DMS153 (cell line): ENCODE data around the gene OR8K1.

ENCODE experiments used
- DNase-seq: peaks from one replicate; lab custom pipeline; 2025; lab: John Stamatoyannopoulos, UW

The OR8K1 gene

DNA sequence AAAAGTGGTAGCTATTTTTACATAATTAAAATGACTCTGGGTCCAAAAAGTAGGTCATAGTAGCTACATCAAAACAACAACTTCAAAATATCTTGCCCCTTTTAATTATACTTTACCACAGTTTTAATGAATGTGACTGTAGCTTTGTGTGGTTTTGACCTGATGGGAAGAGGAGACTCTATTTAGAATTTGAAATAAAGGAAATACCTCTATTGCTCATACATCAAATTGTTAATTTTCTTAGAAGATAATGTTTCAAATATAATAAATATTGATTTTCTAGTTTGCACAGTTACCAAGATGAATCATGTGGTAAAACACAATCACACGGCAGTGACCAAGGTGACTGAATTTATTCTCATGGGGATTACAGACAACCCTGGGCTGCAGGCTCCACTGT lies at the start of gene OR8K1:
Gene OR8K1 (plus strand): TSS at position 301 of the 400 bp plus-strand sequence. CDS start 0 bp downstream, at position 301.
- DNase-seq: no peak

DNA sequence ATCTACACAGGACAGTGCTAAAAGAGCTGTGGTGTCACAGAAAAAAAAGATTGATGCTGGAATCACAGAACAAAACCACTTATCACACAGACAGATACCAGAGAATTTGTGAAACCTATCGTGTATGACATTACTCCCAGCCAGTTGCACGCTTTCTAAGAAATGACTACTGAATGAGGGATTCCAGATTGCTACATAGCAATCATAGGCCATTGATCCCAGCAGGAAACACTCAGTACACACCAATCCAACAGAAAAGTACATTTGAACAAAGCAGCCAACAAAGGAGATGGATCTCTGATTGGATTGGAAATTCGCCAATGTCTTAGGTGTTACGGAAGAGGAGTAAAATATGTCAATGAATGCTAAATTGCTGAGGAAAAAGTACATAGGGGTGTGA lies 48.9 kb upstream of the OR8K1 start:
- DNase-seq: no peak

DNA sequence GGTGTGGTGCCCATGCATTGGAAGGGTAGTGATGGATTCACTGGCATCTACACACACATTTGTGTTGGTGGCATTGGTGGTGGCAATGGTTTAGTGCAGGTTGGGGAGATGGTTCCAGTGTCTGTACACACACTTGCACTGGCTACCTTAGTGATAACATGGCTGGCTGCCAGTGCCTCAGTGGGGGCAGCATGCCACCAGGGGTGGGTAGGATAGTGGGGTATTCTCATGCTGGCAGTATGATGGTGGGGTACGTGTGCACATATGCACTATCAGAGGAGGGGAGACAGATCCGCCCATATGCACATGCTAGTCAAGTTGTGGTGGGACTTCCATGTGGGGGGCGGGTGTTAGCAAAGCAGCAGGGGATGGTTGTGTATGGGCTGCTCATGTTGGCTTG lies 38.0 kb upstream of the OR8K1 start:
- no peak for DNase-seq

DNA sequence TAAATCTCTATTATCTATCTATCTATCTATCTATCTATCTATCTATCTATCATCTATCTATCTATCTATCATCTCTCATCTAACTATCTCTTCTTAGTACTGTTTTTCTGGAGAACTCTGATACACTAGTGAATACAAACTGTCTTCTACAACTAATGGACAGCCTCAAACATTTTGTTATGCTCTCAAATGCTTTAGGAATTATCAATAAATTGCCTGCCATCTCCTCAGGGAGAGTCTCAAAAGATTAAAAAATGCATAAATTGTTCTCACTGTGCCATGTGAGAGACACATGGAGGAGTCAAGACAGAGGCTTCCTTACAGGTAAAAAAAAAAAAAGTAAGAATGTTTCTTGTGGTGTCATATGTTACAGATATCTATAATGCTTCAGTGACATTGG lies 31.0 kb upstream of the OR8K1 start, which contains the start of gene OR8K3:
Gene OR8K3 (plus strand): TSS at position 301 of the 400 bp plus-strand sequence. CDS start 3,163 bp downstream, outside the sequence.
- no peak for DNase-seq

DNA sequence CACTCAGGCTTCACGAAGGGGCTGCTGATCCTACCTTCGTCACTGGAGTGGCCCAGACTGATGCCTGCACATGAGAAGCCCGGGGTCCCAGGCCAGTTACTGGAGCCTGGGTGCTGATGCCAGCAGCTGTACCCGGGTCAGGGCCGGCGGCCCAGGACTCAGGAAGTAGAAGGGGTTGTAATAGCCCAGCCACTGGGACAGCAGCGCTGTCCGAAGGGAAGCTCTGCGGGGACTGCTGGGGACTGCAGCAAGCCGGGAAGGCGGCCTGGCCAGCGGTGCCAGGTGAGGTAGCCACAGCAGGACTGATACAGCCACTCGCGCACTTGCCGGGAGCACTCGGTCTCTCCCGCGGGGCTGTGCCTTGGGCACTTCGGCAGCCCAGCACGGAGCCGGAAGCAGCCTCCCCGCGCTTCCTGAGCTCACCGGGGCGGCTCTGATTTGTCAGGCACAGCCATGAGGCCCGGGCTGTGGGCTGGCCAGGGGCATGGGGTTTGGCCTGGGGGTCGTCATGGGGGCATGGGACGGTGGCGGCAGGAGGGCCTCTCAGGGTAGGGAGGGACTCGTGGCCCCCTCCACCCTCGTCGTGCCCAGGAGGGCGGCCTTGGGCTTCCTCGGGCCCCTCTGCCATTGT lies 13.9 kb upstream of the OR8K1 start:
- DNase-seq: no peak

DNA sequence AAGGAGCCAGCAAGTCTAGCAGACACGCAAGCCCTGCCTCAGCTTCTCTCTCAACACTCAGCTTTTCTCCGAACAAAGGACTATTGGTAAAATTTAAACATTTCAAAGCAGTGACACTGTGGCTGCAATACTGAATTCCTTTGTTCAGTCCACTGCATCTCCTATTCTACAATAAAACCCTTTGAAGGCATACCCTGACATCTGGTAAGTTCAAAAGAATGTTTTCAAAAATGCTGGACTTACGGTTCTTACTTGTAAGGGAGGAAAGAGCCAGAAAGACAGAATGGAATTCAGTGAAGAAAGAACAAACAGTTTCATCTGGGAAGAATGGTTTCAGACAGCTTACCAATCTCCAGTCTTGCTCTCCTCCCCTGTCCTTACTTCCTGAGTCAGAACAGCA lies 12.7 kb upstream of the OR8K1 start:
- DNase-seq: no peak

DNA sequence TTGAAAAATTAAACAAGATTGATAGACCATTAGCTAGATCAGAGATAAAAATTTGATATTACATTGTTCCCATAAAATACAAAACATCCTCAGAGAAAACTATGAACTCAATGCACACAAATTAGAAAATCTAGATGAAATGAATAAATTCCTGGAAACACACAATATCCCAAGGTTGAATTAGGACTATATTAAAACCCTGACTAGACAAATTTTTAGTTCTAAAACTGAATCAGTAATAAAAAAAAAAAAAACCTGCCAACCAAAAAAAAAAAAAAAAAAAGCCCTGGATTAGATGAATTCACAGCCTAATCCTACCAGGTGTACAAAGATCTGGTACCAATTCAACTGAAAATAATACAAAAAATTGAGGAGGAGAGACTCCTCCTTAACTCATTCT lies 5.5 kb upstream of the OR8K1 start:
- no peak for DNase-seq

DNA sequence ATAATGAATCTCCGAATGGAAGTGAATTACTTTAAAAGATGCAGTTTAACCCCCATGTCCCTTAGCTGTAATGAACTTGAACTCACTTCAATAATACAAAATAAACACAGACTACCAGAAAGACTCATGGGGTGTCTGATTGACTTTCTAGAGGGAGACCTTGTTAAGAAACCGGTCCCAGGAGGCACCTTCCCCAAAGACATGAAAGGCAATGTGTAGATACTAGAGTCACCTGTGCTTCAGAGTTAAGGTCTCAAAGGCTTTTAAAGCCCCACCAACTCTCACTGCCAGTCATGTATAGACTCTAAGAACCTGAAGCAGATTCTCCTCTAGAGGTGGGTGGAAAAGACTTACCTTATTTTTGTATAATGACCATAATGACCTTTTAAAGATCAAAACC lies 8.2 kb downstream of the OR8K1 start, which contains the start of gene OR8J1:
Gene OR8J1 (plus strand): TSS at position 301 of the 400 bp plus-strand sequence. CDS start 5,956 bp downstream, outside the sequence.
- no peak for DNase-seq

DNA sequence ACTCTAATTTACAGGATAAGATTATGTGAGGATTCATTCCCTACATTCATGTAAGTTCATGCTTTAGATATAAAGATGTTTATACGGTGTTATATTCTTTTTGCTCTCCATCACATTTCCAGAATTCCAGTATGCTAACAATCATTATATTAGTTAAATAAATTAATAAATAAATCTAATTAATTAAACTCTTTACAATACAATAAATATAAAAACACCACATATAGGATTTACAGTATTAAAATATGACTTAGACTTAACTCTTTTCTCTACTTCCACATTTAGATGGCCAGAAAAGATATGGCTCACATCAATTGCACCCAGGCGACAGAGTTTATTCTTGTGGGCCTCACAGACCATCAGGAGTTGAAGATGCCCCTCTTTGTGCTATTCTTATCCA lies 29.5 kb downstream of the OR8K1 start, which contains the start of gene OR8U1:
Gene OR8U1 (plus strand): TSS at position 301 of the 400 bp plus-strand sequence. CDS start 0 bp downstream, at position 301.
- no peak for DNase-seq

DNA sequence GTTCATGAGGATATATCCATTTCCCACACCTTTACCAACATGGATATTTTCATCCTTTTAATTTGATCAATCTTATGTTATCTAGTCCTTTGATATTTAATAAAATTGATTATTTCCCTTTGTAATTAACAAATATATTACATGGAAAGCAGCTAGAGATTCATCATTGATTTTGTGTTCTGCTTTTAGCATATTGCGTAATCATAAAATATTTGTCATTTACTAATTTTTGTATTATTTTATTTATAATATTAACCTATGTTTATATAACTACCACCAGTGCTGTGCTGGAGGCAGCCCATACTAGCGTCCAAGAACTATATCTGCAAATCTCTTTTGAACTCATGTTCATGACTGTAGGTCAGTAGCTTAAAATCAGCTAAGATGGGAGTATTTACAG lies 34.3 kb downstream of the OR8K1 start:
- no peak for DNase-seq

DNA sequence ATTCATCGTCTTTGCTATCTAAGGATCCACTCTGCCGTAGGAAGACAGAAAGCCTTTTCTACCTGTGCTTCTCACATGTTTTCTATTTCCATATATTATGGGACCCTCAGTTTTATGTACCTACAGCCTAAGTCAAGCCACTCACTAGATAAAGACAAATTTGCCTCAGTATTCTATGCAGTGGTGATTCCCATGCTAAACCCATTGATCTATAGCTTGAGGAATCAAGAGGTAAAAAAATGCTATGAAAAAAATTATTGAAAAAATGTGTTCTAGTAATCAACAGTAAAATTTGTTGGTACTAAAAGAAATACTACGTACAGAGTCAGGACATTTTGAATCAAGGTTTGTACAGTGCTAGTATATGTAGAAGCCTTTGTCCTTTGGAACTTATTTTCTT lies 48.5 kb downstream of the OR8K1 start:
- no peak for DNase-seq

DNA sequence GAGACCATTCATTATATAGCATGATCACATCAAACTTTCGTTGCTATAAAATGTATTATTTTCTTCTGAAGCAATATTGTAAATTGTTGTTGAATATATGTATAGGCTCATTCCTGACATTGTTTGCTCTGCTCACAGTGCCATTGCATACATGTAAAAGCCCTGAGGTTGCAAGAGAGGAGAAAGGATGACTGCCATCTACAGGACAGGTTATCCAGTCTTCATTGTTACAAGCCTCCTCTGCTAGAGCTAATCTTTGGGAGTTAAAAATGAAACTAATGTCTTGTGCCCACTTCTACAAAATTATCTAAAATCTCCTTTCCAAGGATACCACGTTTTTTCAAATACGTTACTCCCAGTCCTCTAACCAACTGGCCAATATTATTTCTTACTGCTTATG lies 50.2 kb downstream of the OR8K1 start:
- no peak for DNase-seq
